Testis (tissue), 3 donors: Measurements from ENCODE around the gene PSD2. TPM values are rescaled to one million over a fixed set of nuclear protein-coding genes. Genes with fewer than 3 reads are reported as not detected.

ENCODE experiments used
- DNase-seq: peaks from one replicate; pipeline ENCODE4 v3.0.0-alpha.2; 2019
- H3K27ac ChIP-seq, 2 donors: fragments of 200-600 bp; sonication (generic); one replicate each; pipeline ENCODE4 v1.5.1; 2019
- H3K27me3 ChIP-seq: fragments of 200-600 bp; sonication (generic); one replicate; pipeline ENCODE4 v1.5.1; 2019
- H3K36me3 ChIP-seq: fragments of 200-600 bp; sonication (generic); one replicate; pipeline ENCODE4 v1.5.1; 2017; ENCODE audit warnings: low read depth; ENCODE audit errors: missing control alignments
- H3K4me1 ChIP-seq: fragments of 200-600 bp; sonication (generic); one replicate; pipeline ENCODE4 v1.5.1; 2019
- H3K4me3 ChIP-seq, 2 donors: fragments of 200-600 bp; sonication (generic); one replicate each; pipeline ENCODE4 v1.5.1; 2017 to 2019
- H3K9me3 ChIP-seq: fragments of 200-600 bp; sonication (generic); one replicate; pipeline ENCODE4 v1.5.1; 2017
- POLR2A ChIP-seq: fragments of 450-650 bp; IDR thresholded peaks from one replicate; pipeline ENCODE4 v1.6.1; 2017; ENCODE audit warnings: antibody characterized with exemption, mild to moderate bottlenecking, moderate library complexity
- WGBS, 2 donors: methylation state at CpG; one replicate each; pipeline ENCODE4 v1.1.5; 2018; 5-methylcytosine and 5-hydroxymethylcytosine counted together
- intact Hi-C: fragments of 100-400 bp; cut with DNase I; formaldehyde crosslinking; loops from one replicate; pipeline ENCODE4 v1.15.1; 2023; ENCODE audit warnings: low total_unique reads
- polyA plus RNA-seq: library from polyadenylated mRNA; stranded (reverse); fragments of 350-450 nt; fragmentation: Illumina TruSeq; extraction: RNeasy Lipid Tissue Mini Kit (QIAGEN cat#74804); gene quantifications from one replicate; pipeline ENCODE4 v1.2.3, GENCODE V29; 2014; ENCODE audit warnings: low read depth, low replicate concordance; ENCODE audit not compliant: insufficient read depth
- total RNA-seq, 2 donors: library from RNA; depleted of rRNA; stranded (reverse); fragments of >200 nt; gene quantifications; one replicate each; pipeline ENCODE4 v1.2.3, GENCODE V29; 2016
- TF ChIP-seq, protein P1 (sequence below), 3 experiments: fragments of 450-650 bp in 2 of 3; fragments of 200-600 bp in 1 of 3; sonication (generic) in 1 of 3; IDR thresholded peaks; one replicate each; pipeline ENCODE4 v1.5.1; 2016 to 2019; ENCODE audit warnings: antibody characterized with exemption in 3 of 3, mild to moderate bottlenecking in 2 of 3, moderate library complexity in 1 of 3

Gene PSD2
- total and polyA plus RNA-seq, 3 donors from 2014 or later, result 1.6 to 2.0 (median 1.9) TPM

DNA sequence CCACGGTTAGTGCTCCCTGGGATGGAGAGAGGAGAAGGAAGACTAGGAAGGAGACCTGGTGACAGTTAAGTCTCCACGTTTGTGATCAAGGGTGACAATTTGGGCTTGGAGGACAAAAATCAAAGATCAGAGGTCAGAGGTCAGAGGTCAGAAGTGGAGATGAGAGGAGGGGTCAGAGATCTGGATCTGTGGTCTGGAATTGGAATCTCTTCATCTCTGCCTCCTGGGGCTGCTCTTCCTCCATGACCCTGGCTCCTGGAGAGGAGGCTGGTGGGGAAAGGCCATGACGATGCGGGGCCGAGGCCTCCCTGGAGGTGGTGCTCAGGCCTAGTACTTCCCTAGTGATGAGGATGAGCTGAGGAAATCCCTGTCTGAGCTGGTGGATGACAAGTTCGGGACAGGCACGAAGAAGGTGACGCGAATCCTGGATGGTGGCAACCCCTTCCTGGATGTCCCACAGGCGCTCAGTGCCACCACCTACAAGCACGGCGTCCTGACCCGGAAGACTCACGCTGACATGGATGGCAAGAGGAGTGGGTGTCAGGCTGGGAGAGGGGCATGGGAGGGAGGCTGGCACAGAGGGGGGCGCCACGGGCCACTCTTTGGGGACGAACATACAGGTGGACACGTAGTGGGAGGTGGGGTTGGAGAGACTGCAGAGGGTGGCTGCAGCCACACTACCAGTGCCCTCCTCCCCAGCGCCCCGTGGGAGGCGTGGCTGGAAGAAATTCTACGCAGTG is 41.0 kb downstream of the PSD2 start:
- intact Hi-C loops, result no loop called here
- no peak overlapping the region for H3K4me3 ChIP-seq
- no peaks in the 10 kb centered on the region for H3K4me1 ChIP-seq
- no peak overlapping the region for H3K27ac ChIP-seq
- TF ChIP-seq POLR2A, result no peak
- TF ChIP-seq, protein P1, sequence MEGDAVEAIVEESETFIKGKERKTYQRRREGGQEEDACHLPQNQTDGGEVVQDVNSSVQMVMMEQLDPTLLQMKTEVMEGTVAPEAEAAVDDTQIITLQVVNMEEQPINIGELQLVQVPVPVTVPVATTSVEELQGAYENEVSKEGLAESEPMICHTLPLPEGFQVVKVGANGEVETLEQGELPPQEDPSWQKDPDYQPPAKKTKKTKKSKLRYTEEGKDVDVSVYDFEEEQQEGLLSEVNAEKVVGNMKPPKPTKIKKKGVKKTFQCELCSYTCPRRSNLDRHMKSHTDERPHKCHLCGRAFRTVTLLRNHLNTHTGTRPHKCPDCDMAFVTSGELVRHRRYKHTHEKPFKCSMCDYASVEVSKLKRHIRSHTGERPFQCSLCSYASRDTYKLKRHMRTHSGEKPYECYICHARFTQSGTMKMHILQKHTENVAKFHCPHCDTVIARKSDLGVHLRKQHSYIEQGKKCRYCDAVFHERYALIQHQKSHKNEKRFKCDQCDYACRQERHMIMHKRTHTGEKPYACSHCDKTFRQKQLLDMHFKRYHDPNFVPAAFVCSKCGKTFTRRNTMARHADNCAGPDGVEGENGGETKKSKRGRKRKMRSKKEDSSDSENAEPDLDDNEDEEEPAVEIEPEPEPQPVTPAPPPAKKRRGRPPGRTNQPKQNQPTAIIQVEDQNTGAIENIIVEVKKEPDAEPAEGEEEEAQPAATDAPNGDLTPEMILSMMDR (IDR thresholded peaks at IDR 0.05), result no peak
- WGBS, 2 donors, result 93 to 94% methylated on average over 21 to 22 of the region's 22 CpGs
- DNase-seq, result no peak
- no peaks in the 10 kb centered on the region for H3K36me3 ChIP-seq
- H3K27me3 ChIP-seq, result no peaks in the 10 kb centered on the region
- no peaks in the 10 kb centered on the region for H3K9me3 ChIP-seq

DNA sequence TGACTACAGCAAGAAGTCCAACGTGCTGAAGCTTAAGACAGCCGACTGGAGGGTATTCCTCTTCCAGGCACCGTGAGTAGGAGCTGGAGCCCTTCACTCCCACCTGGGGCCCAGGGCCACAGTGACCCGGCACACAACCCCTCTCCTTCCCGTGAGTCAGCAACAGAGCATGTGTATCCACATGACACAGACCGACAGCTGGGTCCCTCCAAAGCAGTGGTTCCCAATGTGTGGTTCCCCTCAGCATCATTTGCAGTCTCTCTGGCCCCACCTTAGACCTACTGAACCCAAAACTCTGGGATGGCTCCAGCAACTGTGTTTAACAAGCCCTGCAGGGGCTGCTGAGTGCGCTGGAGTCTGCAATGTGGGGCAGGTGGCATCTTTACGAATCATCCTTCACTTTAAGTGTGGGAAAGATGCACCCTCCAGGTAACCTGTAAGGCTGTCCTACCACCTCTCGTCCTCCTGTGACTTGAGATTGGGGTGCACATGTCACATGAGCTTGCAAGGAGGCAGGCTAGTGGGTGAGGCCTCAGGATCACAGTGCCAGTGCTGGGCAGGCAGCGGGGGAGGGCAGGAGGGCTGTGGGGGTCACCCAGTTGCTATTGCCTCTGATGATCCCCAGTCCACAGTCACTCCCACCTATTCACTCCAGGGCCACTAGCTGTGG is 42.2 kb downstream of the PSD2 start:
- DNase-seq, result no peak
- Histone ChIP-seq H3K4me3 (no peak overlapping the region), H3K36me3 (no peaks in the 10 kb centered on the region), H3K4me1 (no peaks in the 10 kb centered on the region), H3K27me3 (no peaks in the 10 kb centered on the region), H3K27ac (no peak overlapping the region), H3K9me3 (no peaks in the 10 kb centered on the region)
- intact Hi-C loops, result no loop called here
- 86 to 91% methylated on average over 5 to 10 of the region's 10 CpGs for WGBS, 2 donors
- no peak for TF ChIP-seq POLR2A
- TF ChIP-seq, protein P1 (IDR thresholded peaks at IDR 0.05), result no peak

DNA sequence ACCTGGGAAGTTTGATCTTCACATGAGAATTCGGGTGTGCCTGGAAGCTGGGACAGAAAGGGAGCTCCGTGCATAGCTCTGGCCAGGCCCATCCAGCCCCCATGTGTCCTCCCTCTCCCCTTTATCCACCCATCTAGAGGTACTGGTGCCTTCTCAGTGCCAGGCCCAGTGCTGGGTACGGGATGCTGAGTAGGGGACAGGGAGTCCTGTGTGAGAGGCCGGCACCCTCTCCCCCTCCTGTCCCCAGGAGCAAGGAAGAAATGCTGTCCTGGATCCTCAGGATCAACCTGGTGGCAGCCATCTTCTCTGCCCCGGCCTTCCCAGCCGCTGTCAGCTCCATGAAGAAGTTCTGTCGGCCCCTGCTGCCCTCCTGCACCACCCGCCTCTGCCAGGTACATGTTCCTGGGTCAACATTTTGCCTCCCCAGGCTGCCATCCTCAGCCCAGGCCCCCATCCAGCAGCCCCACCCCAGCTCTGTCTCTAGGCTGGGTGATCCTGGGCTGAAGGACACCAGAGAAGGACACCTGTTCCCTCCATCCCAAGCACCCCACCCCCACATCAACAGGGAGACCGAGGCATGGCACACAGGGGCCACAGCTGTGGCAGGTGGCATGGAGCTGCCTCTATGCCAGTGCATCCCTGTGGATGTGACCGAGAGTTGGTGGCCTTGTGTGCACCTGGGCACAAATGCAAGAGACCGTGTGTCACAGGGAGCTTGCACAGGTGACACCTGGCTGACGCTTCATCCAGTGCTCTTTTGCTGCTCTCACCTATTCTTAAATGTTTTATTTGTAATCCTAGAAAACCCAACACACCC is 43.0 kb downstream of the PSD2 start:
- no peak overlapping the region for H3K27ac ChIP-seq
- H3K4me3 ChIP-seq, result no peak overlapping the region
- 93 to 96% methylated on average over 10 to 12 of the region's 12 CpGs for WGBS, 2 donors
- no peaks in the 10 kb centered on the region for H3K36me3 ChIP-seq
- TF ChIP-seq, protein P1 (IDR thresholded peaks at IDR 0.05), result no peak
- TF ChIP-seq POLR2A, result no peak
- no peaks in the 10 kb centered on the region for H3K4me1 ChIP-seq
- no peaks in the 10 kb centered on the region for H3K27me3 ChIP-seq
- intact Hi-C loops, result no loop called here
- no peak for DNase-seq
- no peaks in the 10 kb centered on the region for H3K9me3 ChIP-seq

GRCh38 chr5:139839232-139839815 is 43.7 kb downstream of the PSD2 start:
- intact Hi-C loops, result no loop called here
- TF ChIP-seq, protein P1 (IDR thresholded peaks at IDR 0.05), result no peak
- no peak for TF ChIP-seq POLR2A
- Histone ChIP-seq H3K4me1 (no peaks in the 10 kb centered on the region), H3K4me3 (no peak overlapping the region), H3K36me3 (no peaks in the 10 kb centered on the region), H3K27ac (no peak overlapping the region), H3K9me3 (no peaks in the 10 kb centered on the region), H3K27me3 (no peaks in the 10 kb centered on the region)
- 92 to 95% methylated on average over 16 of the region's 16 CpGs for WGBS, 2 donors
- DNase-seq, result no peak
